GM12878 (cell line): Measurements from ENCODE around the gene ZNF124. TPM values are rescaled to one million over a fixed set of nuclear protein-coding genes. Genes with fewer than 3 reads are reported as not detected.

Experiments used
- ATAC-seq: fragments of 200-7000 bp; cut with Tn5 transposase; 3 replicates; pipeline ENCODE4 v1.9.1; 2020; ENCODE audit warnings: mild to moderate bottlenecking, moderate library complexity
- BruUV-seq: library from RNA; stranded (reverse); fragments of 400-500 nt; replicated peaks from 2 replicates; lab custom pipeline; 2021; lab: Mats Ljungman, UMichigan
- CTCF ChIA-PET: fragments of 300-600 bp; sonication (Branson Sonifier 250); formaldehyde crosslinking; extraction: SDS; loops from one replicate; lab custom pipeline; 2021; ENCODE audit warnings: inconsistent platforms; lab: Yijun Ruan, JAX
- POLR2A ChIA-PET: fragments of 350-600 bp; formaldehyde crosslinking; extraction: SDS; loops from one replicate; lab custom pipeline; 2021; ENCODE audit warnings: inconsistent platforms; lab: Charles Lee
- RAD21 ChIA-PET: fragments of 300-600 bp; sonication (Branson Sonifier 250); formaldehyde crosslinking; loops from one replicate; lab custom pipeline; 2023; ENCODE audit warnings: antibody characterized with exemption; ENCODE audit not compliant: unreplicated experiment; lab: Charles Lee
- SMC1A ChIA-PET: fragments of 300-600 bp; sonication (Branson Sonifier 250); formaldehyde crosslinking; loops from one replicate; lab custom pipeline; 2023; ENCODE audit not compliant: unreplicated experiment, uncharacterized antibody; lab: Charles Lee
- DNase-seq: peaks from one replicate; pipeline ENCODE4 v3.0.0-alpha.2; 2011; ENCODE audit warnings: low read depth, low spot score
- FAIRE-seq: peaks from 3 replicates; lab custom pipeline; 2011; peaks lifted over from hg19 to GRCh38; lab: Jason Lieb, UNC
- H2AFZ ChIP-seq: 2 replicates; pipeline ENCODE4 v1.6.0; 2011; ENCODE audit warnings: low read depth, low read length, control low read depth; ENCODE audit not compliant: control insufficient read depth
- H3K27ac ChIP-seq: 2 replicates; pipeline ENCODE4 v1.5.1; 2011; ENCODE audit warnings: control low read depth; ENCODE audit not compliant: control insufficient read depth, insufficient read depth
- H3K27me3 ChIP-seq, 2 experiments: replicated peaks in 1 of 2; 2 replicates each; pipeline versions ENCODE4 v1.6.0 to v1.6.1; 2011; ENCODE audit warnings: low read length in 1 of 2; ENCODE audit not compliant: control insufficient read depth in 2 of 2, insufficient read depth in 2 of 2
- H3K36me3 ChIP-seq, 2 experiments: 2 replicates each; pipeline ENCODE4 v1.5.1; 2011; ENCODE audit warnings: low read length in 1 of 2; ENCODE audit not compliant: control insufficient read depth in 2 of 2, insufficient read depth in 2 of 2
- H3K4me1 ChIP-seq: 2 replicates; pipeline ENCODE4 v1.6.1; 2011; ENCODE audit warnings: mild to moderate bottlenecking, low read length, moderate library complexity, mixed read lengths; ENCODE audit not compliant: control insufficient read depth, insufficient read depth
- H3K4me2 ChIP-seq: 2 replicates; pipeline ENCODE4 v1.6.0; 2011; ENCODE audit warnings: control low read depth; ENCODE audit not compliant: control insufficient read depth, insufficient read depth
- H3K4me3 ChIP-seq: fragments of 200-600 bp; sonication (generic); 2 replicates; pipeline ENCODE4 v1.5.1; 2016
- H3K79me2 ChIP-seq: 2 replicates; pipeline ENCODE4 v1.6.0; 2011; ENCODE audit warnings: low read length; ENCODE audit not compliant: control insufficient read depth, insufficient read depth
- H3K9ac ChIP-seq: 2 replicates; pipeline ENCODE4 v1.8.0; 2011; ENCODE audit warnings: low read length, control low read depth, mixed read lengths; ENCODE audit not compliant: control insufficient read depth, insufficient read depth
- H3K9me3 ChIP-seq: replicated peaks from 3 replicates; pipeline ENCODE4 v1.5.1; 2011; ENCODE audit warnings: mild to moderate bottlenecking, low read length; ENCODE audit not compliant: control insufficient read depth, insufficient read depth
- H4K20me1 ChIP-seq: 2 replicates; pipeline ENCODE4 v1.6.0; 2011; ENCODE audit not compliant: control insufficient read depth, insufficient read depth
- CHD2 ChIP-seq: IDR thresholded peaks from 2 replicates; pipeline ENCODE4 v1.6.1; 2011; ENCODE audit warnings: low read depth, low read length, improper control_type of control experiment, borderline replicate concordance
- ELK1 ChIP-seq: IDR thresholded peaks from 2 replicates; pipeline ENCODE4 v1.6.1; 2012; ENCODE audit warnings: low read depth, low read length, improper control_type of control experiment
- GATAD2B ChIP-seq: fragments of 450-650 bp; conservative IDR thresholded peaks from 2 replicates; pipeline ENCODE4 v1.6.1; 2017; ENCODE audit warnings: low read depth, mild to moderate bottlenecking, moderate library complexity
- IKZF2 ChIP-seq, 2 experiments: fragments of 450-650 bp; IDR thresholded peaks; 2 replicates each; pipeline ENCODE4 v1.6.1; 2017; ENCODE audit warnings: mild to moderate bottlenecking in 2 of 2, moderate library complexity in 2 of 2
- IRF3 ChIP-seq: fragments of 450-650 bp; IDR thresholded peaks from 2 replicates; pipeline ENCODE4 v1.6.1; 2014; ENCODE audit warnings: mild to moderate bottlenecking
- MAX ChIP-seq: IDR thresholded peaks from 2 replicates; pipeline ENCODE4 v1.6.1; 2012; ENCODE audit warnings: low read depth, low read length, improper control_type of control experiment
- NBN ChIP-seq: fragments of 450-650 bp; IDR thresholded peaks from 2 replicates; pipeline ENCODE4 v1.6.1; 2016
- PAX5 ChIP-seq: IDR thresholded peaks from 2 replicates; pipeline ENCODE4 v1.6.1; 2011; ENCODE audit warnings: low read depth, low read length, borderline replicate concordance
- RAD51 ChIP-seq: fragments of 450-650 bp; IDR thresholded peaks from 2 replicates; pipeline ENCODE4 v1.6.1; 2016; ENCODE audit warnings: moderate library complexity, mild to moderate bottlenecking, inconsistent platforms
- SP1 ChIP-seq: IDR thresholded peaks from one replicate; pipeline ENCODE4 v1.6.1; 2011; ENCODE audit warnings: low read depth, low read length
- SUPT20H ChIP-seq: IDR thresholded peaks from 2 replicates; pipeline ENCODE4 v1.6.1; 2011; ENCODE audit warnings: low read depth, mild to moderate bottlenecking, low read length, moderate library complexity, borderline replicate concordance; ENCODE audit not compliant: control insufficient read depth
- ZBTB11 ChIP-seq: fragments of 450-650 bp; formaldehyde crosslinking; IDR thresholded peaks from 2 replicates; pipeline ENCODE4 v1.5.0; 2022; ENCODE audit warnings: mild to moderate bottlenecking, missing genetic modification characterization
- WGBS: methylation state at CpG from one replicate; pipeline ENCODE4 v1.1.6; 2016; ENCODE audit warnings: low lambda C conversion rate; ENCODE audit not compliant: insufficient replicate concordance, insufficient coverage; ENCODE audit errors: missing lambda C conversion rate; 5-methylcytosine and 5-hydroxymethylcytosine counted together
- in situ Hi-C: fragments of 300-500 bp; cut with MboI; formaldehyde crosslinking; loops from 9 replicates; pipeline ENCODE4 v1.14.3; 2018; ENCODE audit warnings: mixed read lengths
- intact Hi-C: fragments of 100-400 bp; cut with micrococcal nuclease; formaldehyde crosslinking; loops from one replicate; pipeline ENCODE4 v1.14.2; 2022; ENCODE audit not compliant: unreplicated experiment
- polyA plus RNA-seq, 11 experiments: library from polyadenylated mRNA; depleted of rRNA in 4 of 11; unstranded in 6 of 11; stranded (reverse) in 5 of 11; fragments of >200 nt; fragmentation: Nextera tagmentation in 4 of 11; fragmentation: Illumina TruSeq in 1 of 11; extraction: Ambion mirVana in 4 of 11; extraction: Trizol in 1 of 11; gene quantifications; 1 replicate in 1 of 11; 2 replicates in 10 of 11; pipeline versions ENCODE4 v1.2.1 to v1.2.3, GENCODE V29; 2011 to 2016; ENCODE audit warnings: inconsistent platforms in 2 of 11, missing spikeins in 2 of 11, low read depth in 1 of 11
- total RNA-seq, 4 experiments: library from RNA; depleted of rRNA in 3 of 4; stranded (reverse); fragments of >200 nt in 3 of 4; fragmentation: Illumina TruSeq in 1 of 4; extraction: Trizol in 1 of 4; gene quantifications; 2 replicates each; pipeline versions ENCODE4 v1.2.1 to v1.2.3, GENCODE V29; 2013 to 2021

Gene ZNF124
- total and polyA plus RNA-seq, 10 of the 15 experiments (the other 5 are each of a cell fraction or from before 2014, with no cell fraction given) = 6.8 to 37.5 (median 12.5) TPM

- TF ChIP-seq SUPT20H (no peak), IRF3 (no peak), GATAD2B (no peak)
Observed at GRCh38 chr1:247110627-247111258, 61.1 kb downstream of the ZNF124 start (continued).

GRCh38 chr1:247107694-247108093 lies 64.1 kb downstream of the ZNF124 start:
- no peak overlapping the region for H3K4me2 ChIP-seq
- WGBS = 51% methylated on average over 7 of the region's 7 CpGs
- in situ Hi-C loops = no loop called here
- DNase-seq = no peak
- SMC1A ChIA-PET = no interaction called here
- peaks cover 11% of the 10 kb centered on the region for H3K9me3 ChIP-seq
- no peaks in the 10 kb centered on the region for H3K36me3 ChIP-seq
- no TSS peak for BruUV-seq
- no peak for ATAC-seq
- peaks cover 10% of the 10 kb centered on the region for H3K79me2 ChIP-seq
- CTCF ChIA-PET = no interaction called here
- RAD21 ChIA-PET = no interaction called here
- no peak for FAIRE-seq
- no peak overlapping the region for H3K9ac ChIP-seq
- H2AFZ ChIP-seq = no peak overlapping the region
- H3K27ac ChIP-seq = no peak overlapping the region
- peaks cover 1 to 5% of the 10 kb centered on the region in 2 experiments; a peak in 3 of 4 replicates for H3K27me3 ChIP-seq
- H3K4me3 ChIP-seq = no peak overlapping the region
- H3K4me1 ChIP-seq = no peaks in the 10 kb centered on the region
- POLR2A ChIA-PET = no interaction called here
- H4K20me1 ChIP-seq = no peaks in the 10 kb centered on the region
- intact Hi-C loops = no loop called here
- TF ChIP-seq NBN (no peak), ZBTB11 (CRISPR knock-in tag) (no peak), GATAD2B (no peak), RAD51 (no peak), SP1 (no peak), MAX (no peak), ELK1 (no peak), CHD2 (no peak), PAX5 (no peak), IKZF2 (IDR thresholded peaks at IDR 0.05) (no peak)
